CD4-positive, alpha-beta T cell treated with Interleukin-15 for 1 hour (primary cell): ENCODE results near the gene NKX1-2.
A peak's percentile ranks its signal among the peaks of the same experiment; 100 is the strongest.

Experiments used
- DNase-seq: peaks from one replicate; pipeline ENCODE4 v3.0.0-alpha.2; 2020

Gene NKX1-2

GRCh38 chr10:124450012-124450782, at the start of gene NKX1-2:
Gene NKX1-2 (minus strand): TSS chr10:124450035. CDS start chr10:124449943, 92 bp downstream.
- DNase-seq, result no peak

DNA sequence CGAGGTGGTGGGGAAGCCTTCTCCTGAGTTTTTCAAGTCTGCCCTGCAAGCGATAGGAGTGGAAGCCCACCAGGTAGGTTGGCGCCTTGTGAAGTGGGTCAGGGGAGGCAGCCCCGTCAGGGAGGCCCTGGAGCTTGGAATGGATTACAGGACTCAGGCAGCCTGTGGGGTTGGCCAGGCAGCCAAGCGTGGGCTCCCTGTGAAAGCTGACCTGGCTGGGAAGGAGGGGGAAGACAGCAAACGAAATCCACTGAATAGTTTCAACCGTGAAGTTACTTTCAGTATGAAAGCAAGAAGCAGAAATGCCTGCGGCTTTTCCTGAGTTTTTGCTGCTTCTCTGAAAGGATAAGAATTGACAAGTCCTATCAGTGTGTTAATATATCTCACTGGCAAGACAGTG, 48.2 kb upstream of the NKX1-2 start:
- no peak for DNase-seq

- no peak for DNase-seq
These were observed 47.5 kb upstream of the NKX1-2 start for GRCh38 chr10:124497196-124497881.

- no peak for DNase-seq
These were observed 46.8 kb upstream of the NKX1-2 start for GRCh38 chr10:124496620-124497019.

GRCh38 chr10:124496150-124496549, 46.3 kb upstream of the NKX1-2 start:
- DNase-seq, result no peak

- DNase-seq, result no peak
These were observed 45.9 kb upstream of the NKX1-2 start for GRCh38 chr10:124495725-124496124.

DNA sequence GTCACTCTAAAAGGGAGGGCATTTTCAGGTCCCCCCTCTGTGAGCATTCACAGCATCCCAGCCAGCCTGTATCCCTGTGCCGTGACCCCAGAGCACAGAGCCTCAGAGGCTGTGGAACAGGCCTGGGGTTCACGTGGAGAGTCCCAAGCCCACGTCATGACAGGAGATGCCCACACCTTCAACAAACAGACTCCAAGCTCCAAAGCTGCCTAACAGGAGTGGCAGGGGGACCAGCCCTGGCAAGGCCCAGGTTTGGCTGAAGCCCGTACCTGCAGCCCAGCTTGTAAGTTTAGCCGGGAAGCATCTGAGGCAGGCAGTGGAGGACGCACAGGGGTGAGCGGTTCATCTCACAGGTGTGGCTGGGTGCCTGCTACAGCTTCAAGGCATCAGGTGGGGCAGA, 45.3 kb upstream of the NKX1-2 start:
- no peak for DNase-seq

DNA sequence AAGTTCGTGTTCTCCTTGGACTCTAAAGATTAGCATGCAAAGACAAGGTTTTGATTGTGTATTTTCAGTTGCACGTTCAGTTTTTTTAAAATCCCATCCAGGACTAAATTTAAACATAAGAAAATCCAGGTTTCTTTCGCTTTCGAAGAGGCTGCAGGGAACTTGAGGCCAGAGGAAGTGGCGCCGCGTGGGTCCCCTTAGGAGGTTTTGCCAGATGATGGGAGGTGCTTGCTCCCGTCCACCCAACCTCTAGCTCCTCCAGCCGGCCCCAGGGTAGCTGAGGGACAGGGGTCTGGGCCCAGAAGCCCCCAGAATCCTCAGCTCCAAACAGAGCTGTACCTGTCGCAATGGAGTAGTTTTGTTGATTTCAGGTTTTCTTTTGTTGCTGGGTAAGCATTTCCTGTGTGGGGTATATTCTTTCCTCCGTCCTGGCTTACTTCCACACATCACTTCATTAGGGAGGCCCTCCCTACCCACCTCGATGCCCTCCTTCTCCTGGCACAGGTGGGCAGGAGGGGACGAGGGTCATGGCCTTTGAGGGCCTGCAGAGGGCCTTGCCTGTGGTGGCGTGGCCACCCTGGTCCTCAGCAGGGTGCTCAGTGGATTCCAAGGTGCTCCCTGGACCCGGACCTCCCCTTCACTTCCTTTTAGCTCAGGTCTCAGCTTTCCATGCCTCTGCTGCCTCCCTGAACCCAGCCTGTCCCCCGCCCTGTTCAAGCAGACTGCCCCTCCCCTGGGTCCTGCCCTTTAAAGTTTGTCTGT, 44.4 kb upstream of the NKX1-2 start:
- no peak for DNase-seq

- no peak for DNase-seq
These were observed 43.5 kb upstream of the NKX1-2 start for GRCh38 chr10:124493214-124493882.

DNA sequence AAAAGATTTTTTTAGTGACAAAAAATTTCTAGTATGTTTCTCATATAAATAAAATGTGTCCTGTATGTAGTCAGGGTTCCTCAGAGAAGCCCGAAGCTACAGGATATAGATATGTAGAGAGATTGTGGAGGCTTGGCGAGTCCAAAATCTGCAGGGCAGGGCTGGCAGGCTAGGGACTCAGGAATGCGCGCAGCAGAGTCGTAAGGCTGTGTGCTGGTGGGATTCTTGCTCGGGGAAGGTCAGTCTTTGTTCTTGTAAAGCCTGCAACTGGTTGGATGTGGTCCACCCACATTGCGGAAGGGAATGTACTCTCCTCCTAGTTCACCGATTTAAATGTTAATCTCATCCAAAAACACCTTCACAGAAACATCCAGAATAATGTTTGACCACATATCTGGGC, 42.4 kb upstream of the NKX1-2 start:
- no peak for DNase-seq

DNA sequence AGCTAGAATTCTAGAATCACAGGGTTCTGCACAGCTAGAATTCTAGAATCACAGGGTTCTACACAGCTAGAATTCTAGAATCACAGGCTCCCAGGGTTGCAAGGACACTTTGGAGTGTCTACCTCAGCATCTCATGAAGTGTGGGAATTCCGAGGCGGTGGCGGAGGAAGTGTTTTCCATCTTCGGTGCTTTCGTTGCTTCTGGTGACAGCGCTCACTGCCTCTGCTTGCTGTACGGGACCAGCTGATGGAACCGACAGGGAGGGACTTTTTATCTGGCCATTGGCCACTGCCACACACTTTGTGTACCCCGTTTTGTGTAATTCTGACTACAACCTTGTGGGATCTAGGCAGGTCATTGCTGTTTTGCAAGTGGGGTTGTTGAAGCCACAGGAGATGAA, 41.3 kb upstream of the NKX1-2 start:
- DNase-seq, result no peak

- DNase-seq, result no peak
These were observed 36.8 kb upstream of the NKX1-2 start for GRCh38 chr10:124486635-124487034.

- DNase-seq, result no peak
These were observed 34.8 kb upstream of the NKX1-2 start for GRCh38 chr10:124484661-124485060.

- DNase-seq, result no peak
These were observed 34.2 kb upstream of the NKX1-2 start for GRCh38 chr10:124484031-124484430.

GRCh38 chr10:124482876-124483275, 33.0 kb upstream of the NKX1-2 start:
- DNase-seq, result no peak

DNA sequence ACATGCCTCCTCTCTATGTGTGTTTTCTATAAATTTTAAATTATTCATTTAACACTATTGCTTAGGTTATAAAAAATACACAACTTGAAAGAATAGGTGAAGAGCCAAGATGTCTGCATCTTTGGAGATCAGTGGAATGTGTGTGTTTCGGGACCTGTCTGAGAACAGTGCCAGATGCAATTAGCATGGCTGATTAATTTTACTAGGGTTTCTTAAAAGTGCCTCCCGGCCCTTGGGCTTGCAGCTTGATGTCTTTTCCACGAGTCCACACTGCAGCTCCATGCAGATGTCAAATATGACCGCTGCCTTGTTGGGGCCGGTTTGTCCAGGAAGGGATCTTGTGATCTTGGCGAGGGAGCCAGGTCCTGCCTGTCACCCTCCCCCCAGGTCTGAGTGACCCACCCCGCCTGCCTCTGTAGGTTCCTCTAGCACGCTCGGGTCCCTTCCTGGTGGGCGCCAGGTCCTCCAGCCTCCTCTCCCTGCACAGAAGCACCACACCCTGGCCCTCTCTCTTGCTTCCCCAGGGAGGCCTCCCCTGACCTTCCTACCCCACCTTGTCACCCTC, 32.5 kb upstream of the NKX1-2 start:
- peak; percentile 6 for DNase-seq

- no peak for DNase-seq
These were observed 31.9 kb upstream of the NKX1-2 start for GRCh38 chr10:124481717-124482116.

GRCh38 chr10:124480860-124481259, 31.0 kb upstream of the NKX1-2 start:
- peak; percentile 8 for DNase-seq

DNA sequence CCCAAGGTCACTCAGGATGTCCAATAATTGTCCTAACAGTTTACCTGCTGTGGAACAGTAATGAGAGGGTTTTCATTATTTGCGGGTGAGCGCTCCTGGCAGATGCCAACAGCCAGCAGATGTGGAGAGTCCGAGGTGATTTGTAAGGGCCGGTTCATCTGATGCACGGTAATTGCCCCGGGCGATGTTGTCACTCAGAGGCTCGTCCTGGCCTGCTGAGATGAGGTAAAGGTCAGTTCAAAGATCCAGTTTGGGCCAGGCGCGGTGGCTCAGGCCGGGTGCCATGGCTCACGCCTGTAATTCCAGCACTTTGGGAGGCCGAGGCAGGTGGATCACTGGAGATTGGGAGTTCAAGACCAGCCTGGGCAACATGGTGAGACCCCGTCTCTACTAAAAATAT, 28.7 kb upstream of the NKX1-2 start:
- DNase-seq, result no peak

GRCh38 chr10:124477614-124478363, 28.0 kb upstream of the NKX1-2 start:
- no peak for DNase-seq

DNA sequence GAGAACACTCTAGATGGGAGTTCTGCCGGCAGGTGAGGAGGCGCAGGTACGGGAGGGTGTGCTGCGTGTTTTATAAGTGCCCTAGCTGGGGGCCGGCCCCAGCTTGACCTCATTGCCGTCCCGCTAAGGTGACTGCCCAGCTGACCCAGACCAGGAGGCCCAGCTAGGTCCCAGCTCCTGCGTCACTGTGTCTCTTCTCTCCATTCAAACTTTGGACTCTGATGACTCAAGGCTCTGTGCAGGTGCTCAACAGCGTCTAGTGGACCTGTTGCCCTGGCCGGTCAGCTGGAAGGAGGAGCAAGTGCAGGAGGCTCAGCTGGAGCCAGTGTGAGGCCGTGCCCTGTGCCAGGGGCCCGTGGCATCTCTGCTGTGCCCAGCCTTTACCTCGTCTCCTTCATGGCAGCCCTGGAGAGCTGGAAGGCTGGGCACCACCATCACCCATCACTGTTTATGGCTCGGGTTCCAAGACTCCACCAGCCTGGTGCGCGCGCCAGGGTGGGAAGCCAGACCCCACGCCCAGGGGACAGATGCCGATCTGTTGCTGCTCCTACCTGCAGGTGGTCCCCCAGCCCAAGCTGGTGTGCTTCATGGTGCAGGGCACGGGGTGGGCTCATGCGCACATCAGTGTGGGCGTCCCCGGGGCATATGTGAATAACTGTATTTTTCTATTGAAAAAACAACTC, 26.3 kb upstream of the NKX1-2 start:
- no peak for DNase-seq
